Esophagus mucosa (tissue), 1 donor: ENCODE measurements around the gene PLEKHG3. TPM values are rescaled to one million over a fixed set of nuclear protein-coding genes. Genes with fewer than 3 reads are reported as not detected.
A peak's percentile ranks its signal among the peaks of the same experiment; 100 is the strongest.

Source experiments
- ATAC-seq: fragments of 200-7000 bp; cut with Tn5 transposase; one replicate; pipeline ENCODE4 v1.9.1; 2020
- total RNA-seq: library from RNA; stranded (reverse); gene quantifications from one replicate; pipeline ENCODE4 v1.2.4, GENCODE V29; 2023
- donor health status: DM: yes; HTN: yes; CAD: no.

Gene PLEKHG3
- total RNA-seq, 1 donor from 2014 or later: 62.9 TPM

- ATAC-seq: peak; percentile 62
Measured at GRCh38 chr14:64766430-64767151, 62.4 kb downstream of the PLEKHG3 start.

GRCh38 chr14:64767215-64767964, 63.2 kb downstream of the PLEKHG3 start:
- ATAC-seq: no peak

- no peak for ATAC-seq
Measured at GRCh38 chr14:64768401-64769095, 64.3 kb downstream of the PLEKHG3 start.

GRCh38 chr14:64769096-64770020, 65.1 kb downstream of the PLEKHG3 start:
- no peak for ATAC-seq

GRCh38 chr14:64770751-64771150, 66.5 kb downstream of the PLEKHG3 start:
- ATAC-seq: no peak

- ATAC-seq: no peak
Measured at GRCh38 chr14:64771161-64771560, 66.9 kb downstream of the PLEKHG3 start.

GRCh38 chr14:64772397-64772950, 68.2 kb downstream of the PLEKHG3 start:
- no peak for ATAC-seq

GRCh38 chr14:64773046-64773445, 68.8 kb downstream of the PLEKHG3 start:
- no peak for ATAC-seq

GRCh38 chr14:64773577-64773976, 69.4 kb downstream of the PLEKHG3 start:
- ATAC-seq: no peak

GRCh38 chr14:64774272-64774671, 70.0 kb downstream of the PLEKHG3 start:
- ATAC-seq: no peak

- no peak for ATAC-seq
Measured at GRCh38 chr14:64775081-64775777, 71.0 kb downstream of the PLEKHG3 start.

GRCh38 chr14:64777461-64777860, 73.2 kb downstream of the PLEKHG3 start:
- ATAC-seq: no peak

GRCh38 chr14:64778104-64778754, 74.0 kb downstream of the PLEKHG3 start:
- no peak for ATAC-seq

- ATAC-seq: no peak
Measured at GRCh38 chr14:64779472-64779871, 75.2 kb downstream of the PLEKHG3 start.

GRCh38 chr14:64782196-64782595, 78.0 kb downstream of the PLEKHG3 start:
- ATAC-seq: no peak

GRCh38 chr14:64784006-64784405, 79.8 kb downstream of the PLEKHG3 start:
- no peak for ATAC-seq

GRCh38 chr14:64786296-64787149, 82.3 kb downstream of the PLEKHG3 start:
- ATAC-seq: no peak

GRCh38 chr14:64787619-64788018, 83.4 kb downstream of the PLEKHG3 start:
- ATAC-seq: no peak

- ATAC-seq: peak; percentile 52
Measured at GRCh38 chr14:64788706-64789105, 84.5 kb downstream of the PLEKHG3 start.

GRCh38 chr14:64789696-64790095, 85.5 kb downstream of the PLEKHG3 start:
- no peak for ATAC-seq
